ENCODE measurements around the gene MTG2.

MTG2 gene

DNA sequence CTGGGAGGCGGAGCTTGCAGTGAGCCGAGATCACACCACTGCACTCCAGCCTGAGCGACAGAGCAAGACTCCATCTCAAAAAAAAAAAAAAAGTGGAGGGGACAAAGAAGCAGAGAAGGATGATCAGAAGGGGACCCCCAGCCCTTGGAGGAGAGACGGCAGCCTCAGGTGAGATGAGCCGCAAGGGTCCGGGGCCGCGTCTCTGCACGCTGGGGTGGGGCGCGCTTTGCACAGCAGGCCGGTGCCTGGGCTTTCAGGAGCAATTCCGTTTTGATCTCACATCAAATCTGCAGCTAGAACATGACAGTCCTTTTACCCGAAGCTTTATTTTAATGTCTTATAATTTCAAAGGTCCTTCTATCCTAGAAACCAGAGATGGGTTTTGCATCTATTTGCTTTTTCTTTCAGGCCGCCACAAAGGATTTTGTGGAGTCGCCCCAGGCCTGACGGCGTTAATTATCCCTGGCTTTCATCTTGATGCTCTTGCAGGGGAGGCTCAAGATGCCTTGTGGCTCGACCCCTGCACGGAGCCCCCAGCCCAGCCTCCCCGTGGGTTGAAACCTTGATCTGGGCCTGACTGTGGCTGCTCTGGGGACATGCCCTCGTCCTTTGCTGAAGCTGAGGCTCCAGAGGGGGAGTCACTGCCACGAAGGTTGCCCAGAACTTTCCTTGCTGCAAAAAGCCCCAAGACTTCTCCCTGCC, 20.0 kb downstream of the MTG2 start:
- in situ Hi-C loops (cut with HindIII; ENCODE audit: low sequenced_read_pairs), result no loop called here

DNA sequence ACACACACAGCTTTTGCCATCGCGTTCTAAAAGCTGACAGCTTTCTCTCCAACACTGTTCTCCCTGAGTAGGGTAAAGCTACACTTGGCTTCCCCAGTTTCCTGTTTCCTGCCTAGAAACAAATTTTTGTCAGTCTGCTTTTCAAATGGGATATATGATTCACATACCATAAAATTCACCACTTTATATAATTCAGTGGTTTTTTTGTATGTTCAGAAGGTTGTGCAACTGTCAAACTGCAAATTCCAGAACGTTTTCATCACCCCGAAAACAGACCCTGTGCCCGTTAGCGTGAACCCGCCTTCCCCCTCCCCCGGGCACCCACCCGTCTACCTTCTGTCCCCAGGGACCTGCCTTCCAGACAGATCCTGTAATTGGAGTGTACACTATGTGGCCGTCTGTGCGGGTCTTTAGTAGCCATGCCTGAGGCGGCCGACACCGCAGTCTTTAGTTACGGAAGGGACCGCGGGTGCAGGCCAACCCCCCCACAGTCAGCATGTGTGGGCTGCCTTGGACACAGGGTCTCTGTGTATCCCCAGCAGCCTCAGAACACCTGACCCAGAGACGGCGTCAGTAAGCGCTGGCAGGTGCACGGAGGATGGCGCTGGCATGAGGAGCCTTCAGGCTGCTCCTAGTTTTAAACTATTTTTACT, 20.7 kb downstream of the MTG2 start:
- in situ Hi-C loops (cut with HindIII; ENCODE audit: low sequenced_read_pairs), result no loop called here

DNA sequence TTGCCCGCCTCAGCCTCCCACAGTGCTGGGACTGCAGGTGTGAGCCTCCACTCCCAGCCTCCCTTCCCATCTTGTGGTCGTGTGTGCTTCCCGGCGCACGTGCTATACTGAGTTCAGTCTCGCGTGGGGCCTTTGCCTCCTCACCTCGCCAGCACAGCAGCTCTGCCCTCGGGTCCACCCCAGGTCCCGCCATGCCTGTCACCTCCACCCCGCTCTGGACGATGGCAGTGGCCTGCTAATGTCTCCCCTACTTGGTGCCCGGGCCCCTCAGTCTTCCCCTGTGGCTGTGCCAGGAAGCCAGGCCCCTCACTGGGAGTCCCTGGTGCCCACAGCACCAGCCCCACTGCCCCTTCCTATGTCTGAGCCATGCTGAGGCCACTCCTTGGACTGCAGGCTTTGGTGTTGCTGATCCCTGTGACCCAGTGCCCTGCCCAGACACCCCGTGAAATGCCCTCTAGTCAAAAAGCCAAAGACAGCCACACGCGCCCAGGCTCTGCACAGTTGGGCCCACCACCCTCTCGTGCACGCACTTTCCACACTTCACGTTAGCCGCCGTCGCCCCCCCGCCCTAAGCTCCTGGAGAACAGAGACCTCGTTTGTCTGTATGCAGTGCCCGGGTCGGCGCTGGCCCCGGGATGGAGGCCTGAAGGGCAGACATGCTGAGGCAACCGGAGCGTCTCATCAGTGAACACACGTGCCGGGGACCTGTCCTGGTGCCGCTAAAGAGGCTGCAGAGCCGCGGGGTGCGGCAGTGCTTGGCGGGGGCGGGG, 23.0 kb downstream of the MTG2 start:
- in situ Hi-C loops (cut with HindIII; ENCODE audit: low sequenced_read_pairs), result no loop called here

DNA sequence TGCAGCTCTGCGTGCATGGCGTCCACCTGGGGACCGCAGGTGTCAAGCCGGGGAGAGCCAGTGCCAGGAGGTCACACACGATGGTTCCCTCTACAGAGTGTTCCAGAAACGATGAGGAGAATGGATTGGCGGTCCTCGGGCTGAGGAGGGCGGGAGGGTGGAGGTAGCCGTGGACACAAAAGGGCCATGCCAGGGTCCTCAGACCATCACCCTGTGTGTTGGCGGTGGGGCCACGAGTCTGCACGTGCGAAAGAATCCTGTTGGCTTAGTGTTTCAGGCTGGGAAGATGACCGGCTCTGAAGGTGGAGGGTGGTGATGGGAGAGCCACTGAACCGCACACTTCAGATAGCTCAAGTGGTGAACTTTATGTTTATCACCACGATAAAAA, 23.6 kb downstream of the MTG2 start:
- in situ Hi-C loops (cut with HindIII; ENCODE audit: low sequenced_read_pairs), result no loop called here

DNA sequence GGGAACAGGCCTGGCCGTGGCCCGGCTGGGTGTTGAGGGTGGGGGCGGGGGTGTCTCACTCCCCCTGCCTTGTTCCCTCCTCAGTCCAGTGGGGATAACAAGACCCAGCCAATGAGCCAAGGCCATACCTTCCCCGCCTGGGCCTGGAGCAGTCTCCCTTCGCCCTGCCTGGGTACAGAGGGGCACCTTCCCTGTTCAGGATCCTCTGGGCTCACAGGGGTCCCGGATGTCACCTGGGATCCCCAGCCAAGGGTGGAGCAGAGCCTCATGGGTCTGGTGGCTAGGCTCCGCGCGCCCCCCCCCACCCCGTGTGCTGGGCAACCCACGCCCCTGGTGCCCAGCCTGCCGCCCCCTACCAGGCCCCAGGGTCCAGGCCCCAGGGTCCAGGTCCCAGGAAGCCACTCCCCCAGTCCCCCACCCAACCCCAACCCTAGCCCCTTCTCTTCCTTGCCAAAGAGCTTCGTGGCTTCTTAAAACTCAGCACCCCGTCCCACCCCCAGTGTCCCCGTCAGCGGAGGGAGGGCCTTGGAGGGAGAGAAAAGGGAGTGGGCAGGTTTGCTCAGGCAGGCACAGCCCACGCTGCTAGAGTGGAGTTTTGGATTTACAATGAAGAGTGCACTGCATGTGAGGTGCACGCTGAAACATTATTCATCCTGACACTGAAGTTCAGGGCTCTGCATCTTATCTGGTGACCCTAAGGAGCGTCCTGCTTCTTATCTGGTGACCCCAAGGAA, 25.4 kb downstream of the MTG2 start:
- in situ Hi-C loops (cut with HindIII; ENCODE audit: low sequenced_read_pairs), result no loop called here

DNA sequence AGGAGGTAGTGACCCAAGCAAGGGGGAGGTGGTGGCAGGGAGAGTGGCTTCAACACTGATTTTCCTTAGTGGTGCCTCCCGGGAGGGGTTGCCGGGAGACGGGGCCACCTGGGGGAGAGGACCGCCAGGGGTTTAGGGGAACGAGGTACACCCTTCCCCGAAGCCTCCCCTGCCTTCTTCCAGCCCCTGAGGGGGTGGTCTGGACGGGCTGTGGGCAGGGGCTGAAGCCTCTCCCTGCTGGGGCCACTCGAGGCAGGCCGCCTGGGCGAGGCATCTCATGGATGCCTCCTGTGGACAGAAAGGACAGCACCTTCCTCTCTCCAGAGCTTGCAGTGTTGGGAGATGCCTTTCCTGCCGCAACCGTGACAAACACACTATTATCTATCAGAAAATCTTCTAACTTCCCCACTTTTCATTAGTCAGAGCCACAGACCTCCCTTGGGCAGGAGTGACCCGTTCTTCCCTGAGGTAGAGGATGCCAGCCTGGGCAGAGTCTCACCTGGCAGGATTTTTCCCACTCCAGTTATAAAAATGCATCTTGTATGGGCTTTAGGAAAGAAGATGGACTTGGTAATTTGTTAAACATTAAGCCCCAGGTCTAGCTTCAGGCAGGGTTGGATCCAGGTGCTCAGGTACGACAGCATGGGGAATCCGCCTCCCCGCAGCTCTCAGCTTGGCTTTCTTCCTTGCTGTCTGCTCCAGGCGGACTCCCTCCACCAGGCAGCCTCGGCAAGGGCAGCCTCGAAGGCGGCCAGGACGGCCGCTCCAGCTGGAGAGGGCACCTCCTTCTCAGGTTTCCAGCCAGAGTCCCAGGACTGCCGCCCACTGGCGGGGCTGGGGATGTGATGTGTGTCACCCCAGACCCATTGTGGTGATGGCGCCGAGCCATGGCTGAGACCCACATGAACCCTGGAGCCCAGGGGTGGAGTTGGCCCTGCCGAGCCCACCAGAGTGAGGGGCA, 26.2 kb downstream of the MTG2 start:
- in situ Hi-C loops (cut with HindIII; ENCODE audit: low sequenced_read_pairs), result no loop called here

DNA sequence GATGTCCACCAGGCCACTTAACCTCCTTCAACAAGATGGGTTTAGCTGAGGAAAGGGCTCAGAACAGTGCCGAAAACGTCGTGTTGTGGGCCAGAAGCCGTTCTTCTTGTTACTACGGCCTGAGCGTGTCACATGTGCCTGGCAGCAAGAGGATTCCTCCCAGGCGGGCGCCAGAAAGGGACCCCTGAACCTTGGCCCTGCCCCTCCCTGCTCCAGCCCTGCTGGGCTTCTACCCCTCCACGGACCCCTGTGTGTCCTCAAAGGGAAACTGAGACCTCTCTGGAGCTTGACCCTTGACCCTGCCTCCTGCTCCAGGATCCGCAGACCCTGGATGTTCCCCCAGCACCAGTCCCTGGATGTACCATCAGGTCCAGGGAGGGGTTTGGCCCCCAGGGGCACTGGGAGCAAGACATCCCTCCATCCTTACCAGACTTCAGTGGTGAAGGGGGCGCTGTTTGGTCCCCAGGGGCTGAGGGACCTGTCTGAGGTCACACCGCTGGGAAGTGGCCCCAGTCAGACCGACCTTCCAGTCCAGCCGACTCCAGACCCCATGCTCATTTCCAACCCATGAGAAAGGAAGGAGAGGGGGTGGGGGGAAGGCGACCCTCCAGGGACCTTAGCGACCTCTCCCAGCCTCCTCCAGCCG, 27.1 kb downstream of the MTG2 start:
- in situ Hi-C loops (cut with HindIII; ENCODE audit: low sequenced_read_pairs), result no loop called here

DNA sequence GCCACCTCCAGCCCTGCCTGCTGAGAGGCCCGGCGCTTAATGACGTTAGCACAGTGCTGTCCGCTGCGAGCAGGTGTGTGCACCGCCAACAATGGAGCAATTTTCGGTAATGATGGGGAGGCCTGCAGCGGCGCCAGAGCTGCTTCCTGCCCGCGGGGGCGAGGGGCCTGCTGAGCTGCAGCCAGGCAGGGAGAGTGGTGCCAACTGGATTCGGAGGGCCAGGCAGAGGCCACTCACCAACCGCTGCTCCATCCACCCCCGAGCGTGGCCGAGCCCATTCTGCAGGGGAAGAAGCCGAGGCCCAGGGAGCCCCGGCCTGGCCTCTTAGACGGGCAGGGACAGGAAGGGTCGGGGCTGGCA, 27.6 kb downstream of the MTG2 start:
- in situ Hi-C loops (cut with HindIII; ENCODE audit: low sequenced_read_pairs), result no loop called here

DNA sequence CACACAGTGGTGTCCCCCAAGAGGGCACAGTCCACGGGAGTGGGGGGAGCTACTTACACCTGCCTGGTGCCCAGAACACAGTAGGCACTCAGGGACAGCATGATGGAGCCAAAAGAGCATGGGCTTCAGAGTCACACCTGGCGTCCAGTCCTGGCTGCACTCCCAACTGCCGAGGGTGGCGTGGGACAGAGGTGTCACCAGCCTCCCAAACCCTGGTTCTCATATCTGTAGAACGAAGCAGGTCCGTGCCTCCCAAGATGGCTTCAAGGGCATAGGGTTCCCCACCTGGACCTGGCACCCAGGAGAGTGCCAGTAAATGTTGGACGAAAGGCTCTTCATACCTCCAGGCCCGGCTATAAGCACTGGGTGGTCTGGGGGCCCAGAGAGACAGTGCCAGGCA, 28.4 kb downstream of the MTG2 start:
- in situ Hi-C loops (cut with HindIII; ENCODE audit: low sequenced_read_pairs), result no loop called here

DNA sequence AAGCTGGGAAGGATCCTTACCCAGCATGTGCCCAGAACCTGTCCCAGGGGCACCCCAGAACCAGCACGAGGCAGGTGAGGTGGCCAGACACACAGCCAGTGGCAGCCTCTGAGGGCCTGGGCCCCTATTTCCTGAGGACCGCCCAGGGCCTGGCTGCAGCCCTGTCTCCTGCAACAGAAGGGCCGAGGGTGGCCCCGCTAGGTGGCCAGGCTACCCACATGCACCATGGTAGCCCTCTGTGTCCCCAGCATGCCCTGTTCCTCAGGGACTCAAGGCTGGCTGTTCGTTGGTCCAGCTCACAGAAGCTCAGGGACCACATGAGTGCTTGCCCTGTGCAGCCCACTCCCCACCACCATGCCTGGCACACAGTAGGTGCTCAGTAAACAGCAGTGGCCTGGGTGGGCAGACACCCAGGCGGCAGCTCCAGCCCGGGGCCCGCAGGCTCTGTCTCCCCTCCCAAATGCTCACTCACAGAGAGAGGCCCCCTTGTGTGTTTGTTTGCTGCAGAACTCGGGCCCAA, 29.0 kb downstream of the MTG2 start:
- in situ Hi-C loops (cut with HindIII; ENCODE audit: low sequenced_read_pairs), result no loop called here

DNA sequence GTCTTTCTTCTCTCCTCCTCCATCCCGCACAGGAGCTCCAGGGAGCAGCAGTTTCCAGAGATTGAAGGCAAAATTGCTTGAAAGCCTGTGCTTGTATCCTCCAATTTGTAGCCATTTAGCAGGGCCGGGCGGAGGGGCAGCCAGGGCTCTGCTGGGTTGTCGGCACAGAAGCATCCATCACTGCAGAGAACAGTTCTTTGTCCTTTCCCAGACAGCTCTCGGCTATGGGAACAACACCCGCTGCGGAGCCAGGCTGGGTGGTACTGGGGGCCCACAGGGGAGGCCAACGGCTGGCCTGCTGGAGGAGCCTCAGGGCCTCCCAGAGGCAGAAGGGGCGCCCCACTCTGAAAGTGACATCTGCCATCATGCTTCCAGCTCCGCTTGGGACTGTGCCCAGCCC, 29.5 kb downstream of the MTG2 start:
- in situ Hi-C loops (cut with HindIII; ENCODE audit: low sequenced_read_pairs), result no loop called here

DNA sequence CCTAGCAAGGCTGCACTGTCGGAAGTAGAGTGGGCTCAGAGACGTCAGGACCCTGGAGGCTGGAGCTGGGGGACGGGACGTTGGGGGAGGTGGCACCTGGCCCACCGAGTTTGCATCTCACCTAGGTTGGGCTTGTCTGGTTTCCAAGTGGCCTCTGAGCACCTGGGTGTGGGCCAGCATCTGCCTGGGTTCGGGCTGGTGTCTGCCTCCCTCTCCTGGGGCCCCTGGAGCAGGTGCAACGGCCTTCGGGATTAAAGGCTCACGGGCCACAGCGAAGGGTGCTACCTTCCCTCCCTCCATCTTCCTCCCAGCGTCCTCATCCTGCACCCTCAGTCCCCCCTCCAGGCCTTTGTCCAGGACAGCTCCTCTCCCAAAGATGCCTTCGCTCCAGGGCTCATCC, 31.2 kb downstream of the MTG2 start:
- in situ Hi-C loops (cut with HindIII; ENCODE audit: low sequenced_read_pairs), result no loop called here

DNA sequence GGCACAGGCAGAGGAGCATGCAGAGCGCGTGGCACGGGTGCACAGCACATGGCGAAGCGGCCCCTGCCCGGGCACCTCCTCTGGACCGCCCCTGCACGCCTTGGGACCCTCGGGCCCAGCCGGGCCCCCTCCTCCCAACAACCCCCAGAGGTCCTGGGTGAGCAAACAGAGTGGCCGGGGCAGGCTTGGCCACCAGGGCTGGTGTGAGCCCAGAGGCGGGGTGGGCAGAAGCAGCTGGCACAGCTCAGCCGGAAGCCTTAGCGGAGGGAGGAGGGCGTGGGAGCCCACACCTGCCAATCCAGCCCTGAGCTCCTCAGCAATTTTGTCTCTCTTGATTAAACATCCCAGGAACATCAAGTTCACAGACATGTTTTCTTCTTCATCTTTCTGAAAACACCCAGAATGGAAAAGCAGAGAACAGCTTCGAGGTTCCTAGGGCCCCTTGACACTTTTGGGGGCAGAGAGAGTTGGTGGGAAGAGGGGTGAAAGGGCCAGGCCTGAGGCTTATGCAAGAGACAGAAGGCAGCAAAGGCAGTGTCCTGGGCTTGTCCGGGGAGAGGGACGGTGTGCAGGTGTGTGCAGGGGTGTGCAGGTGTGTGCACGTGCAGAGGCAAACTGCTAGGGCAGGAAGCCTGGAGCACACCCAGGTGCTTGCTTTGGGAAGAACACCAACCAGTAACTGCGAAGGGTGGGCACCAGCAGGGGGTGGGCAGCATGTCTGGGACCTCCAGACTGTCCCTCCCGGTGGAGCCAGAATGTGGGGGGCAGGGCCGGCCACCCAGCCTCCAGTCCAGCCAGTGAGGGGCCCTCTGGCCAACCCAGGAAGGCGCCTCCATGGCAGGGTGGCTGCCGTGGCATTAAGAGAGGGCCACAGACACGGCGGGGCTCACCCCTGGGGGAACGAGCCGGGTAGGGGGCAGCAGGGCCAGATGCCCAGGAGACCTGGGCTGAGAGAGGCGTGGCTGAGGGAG, 32.5 kb downstream of the MTG2 start:
- in situ Hi-C loops (cut with HindIII; ENCODE audit: low sequenced_read_pairs), result no loop called here

DNA sequence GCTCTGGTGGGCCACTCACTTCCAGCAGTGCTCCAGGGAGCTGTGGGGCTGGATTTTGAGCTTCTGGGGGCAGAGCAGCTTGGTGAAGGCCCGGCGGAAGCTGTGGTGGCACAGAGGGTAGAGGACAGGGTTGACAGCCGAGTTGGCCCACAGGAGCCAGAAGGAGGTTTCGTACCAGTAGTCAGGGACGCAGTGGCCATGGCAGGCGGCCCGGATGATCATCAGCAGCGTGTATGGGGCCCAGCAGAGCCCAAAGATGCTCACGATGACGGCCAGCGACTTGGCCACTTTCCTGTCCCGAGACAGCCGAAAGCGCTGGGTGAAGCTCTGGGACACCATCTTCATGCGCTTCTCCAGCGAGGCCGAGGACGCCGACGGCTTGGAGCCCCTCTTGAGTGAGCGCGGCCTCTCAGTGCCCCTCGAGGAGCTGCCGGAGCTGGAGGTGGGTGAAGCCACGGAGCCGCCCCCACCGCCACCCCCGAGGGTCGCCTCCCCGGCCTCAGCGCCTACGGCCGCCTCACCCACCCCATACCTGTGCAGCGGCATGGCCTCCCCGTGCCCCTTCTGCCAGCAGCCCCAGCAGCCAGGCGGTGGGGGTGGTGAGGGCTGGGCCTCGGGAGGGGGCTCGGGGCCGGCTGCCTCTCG, 33.3 kb downstream of the MTG2 start:
- in situ Hi-C loops (cut with HindIII; ENCODE audit: low sequenced_read_pairs), result no loop called here

DNA sequence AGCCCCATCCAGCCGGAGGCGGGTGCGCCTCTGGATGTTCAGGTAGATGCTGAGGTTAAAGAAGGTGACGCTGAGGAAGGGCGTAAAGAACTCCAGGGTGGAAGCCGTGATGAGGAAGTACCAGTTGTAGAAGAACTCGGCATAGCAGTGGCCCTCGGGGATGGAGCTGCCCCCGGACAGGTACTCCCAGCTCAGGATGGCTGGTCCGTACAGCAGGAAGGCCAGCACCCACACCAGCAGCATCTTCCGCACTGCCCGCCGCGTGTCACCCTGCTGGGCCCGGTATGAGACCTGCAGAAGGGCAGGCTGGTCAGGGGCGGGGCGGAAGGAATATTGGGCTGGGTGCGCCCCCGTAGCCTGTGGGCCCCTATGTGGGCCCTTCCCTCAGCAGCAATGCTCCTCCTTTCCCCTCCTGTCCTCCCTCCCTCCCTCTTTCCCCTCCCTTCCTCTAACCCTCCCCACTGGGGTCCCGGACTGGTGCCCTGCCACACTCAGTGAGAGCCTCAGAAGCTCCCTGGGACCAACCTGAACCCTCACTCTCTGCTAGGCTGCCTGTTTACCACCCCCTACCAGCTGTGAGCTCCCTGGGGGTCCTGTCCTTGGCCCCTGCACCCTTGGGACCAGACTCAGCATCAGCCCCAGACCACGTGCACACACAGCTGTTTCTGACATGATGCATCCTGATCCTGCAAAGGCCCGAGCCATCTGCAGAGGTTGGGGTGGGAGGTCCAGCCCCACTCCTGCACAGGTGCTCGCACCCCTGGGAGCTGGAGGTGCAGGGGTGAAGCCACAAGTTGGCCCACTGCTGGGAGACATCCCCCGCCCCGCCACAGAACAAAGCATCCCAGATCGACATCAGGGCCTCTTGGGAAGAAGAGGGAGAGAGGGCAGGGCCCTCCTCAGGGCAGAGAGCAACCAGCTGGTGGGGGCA, 34.1 kb downstream of the MTG2 start:
- in situ Hi-C loops (cut with HindIII; ENCODE audit: low sequenced_read_pairs), result no loop called here

DNA sequence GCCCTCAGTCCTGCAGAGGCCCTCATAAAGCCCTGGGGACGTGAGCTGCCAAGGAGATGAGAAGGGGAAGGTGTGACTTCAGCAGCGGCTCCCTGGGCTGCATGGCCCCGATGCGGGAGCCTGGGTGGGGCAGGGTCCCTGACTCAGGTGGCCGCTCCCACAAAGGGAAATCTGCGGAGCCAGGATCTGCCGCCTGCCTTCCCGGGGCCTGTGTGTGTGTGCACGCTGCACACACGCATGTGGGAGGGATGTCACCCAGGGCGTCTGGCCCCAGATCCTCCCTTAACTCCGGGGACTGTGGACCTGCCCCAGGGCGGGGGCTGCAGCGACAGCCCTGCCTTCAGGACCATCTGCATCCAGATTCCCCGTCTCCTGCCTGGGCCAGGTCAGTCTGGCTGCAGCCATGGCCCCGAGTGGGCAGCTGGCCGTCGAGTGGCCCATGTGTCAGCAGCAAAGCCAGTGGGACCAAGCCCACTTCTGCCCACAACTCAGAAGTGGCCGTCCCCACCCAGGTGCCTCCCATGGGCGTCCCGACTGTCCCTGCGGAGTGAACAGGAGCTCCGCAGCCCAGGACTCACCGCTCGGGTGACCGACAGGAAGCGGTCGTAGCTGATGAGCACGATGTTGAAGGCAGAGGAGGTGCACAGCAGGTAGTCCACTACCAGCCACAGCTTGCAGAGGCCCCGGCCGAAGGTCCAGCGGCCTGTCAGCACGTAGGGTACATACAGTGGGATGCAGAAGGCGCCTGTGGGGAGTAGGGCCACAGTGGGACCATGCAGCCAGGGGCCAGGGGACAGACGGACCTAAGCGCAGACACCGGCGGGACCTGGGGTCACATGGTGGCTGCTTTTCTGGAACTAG, 35.3 kb downstream of the MTG2 start:
- in situ Hi-C loops (cut with HindIII; ENCODE audit: low sequenced_read_pairs), result no loop called here
